Measurements from ENCODE around the gene GPR151. TPM values are rescaled to one million over a fixed set of nuclear protein-coding genes. Genes with fewer than 3 reads are reported as not detected.

The GPR151 gene
- total RNA-seq = not detected in 2 replicates

DNA sequence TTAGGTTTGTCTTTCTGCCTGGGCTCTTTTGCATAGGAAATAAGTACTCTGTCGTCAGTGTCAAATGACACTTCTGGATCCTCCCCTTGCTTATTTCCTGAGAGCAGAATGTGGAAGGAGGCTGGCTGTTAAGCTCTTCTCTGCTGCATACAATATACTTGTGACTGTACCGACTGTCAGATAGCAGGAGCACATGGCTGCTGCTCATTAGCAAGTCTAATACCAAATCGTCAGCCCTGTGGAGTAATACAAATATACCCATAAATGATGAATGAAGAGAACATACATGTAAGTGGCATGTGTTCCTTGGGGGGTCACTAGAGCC lies at the start of gene GPR151:
GPR151 (minus strand) TSS at position 40 of the 325 bp plus-strand sequence. CDS start 77 bp downstream, outside the sequence.

Other genes starting within 250 kb of the GPR151 start
- 0.42 TPM in 1 of 2 replicates, not detected in the other for gene POU4F3, start 177.4 kb downstream of the GPR151 start, total RNA-seq
- 45.9 and 50.4 TPM in 2 replicates for gene TCERG1, start 68.9 kb downstream of the GPR151 start, total RNA-seq